Stimulated activated CD4-positive, alpha-beta T cell treated with anti-CD3 and anti-CD28 coated beads, Interleukin-15, amount 100 ng/mL, for 24 hours (primary cell): ENCODE data around the gene CERS6.

Experiments used
- DNase-seq: peaks from one replicate; pipeline ENCODE4 v3.0.0-alpha.2; 2020

Gene CERS6

GRCh38 chr2:168684921-168685599 is 229.0 kb downstream of the CERS6 start:
- no peak for DNase-seq

- no peak for DNase-seq
Measured at GRCh38 chr2:168685600-168686451, 229.8 kb downstream of the CERS6 start.

GRCh38 chr2:168686452-168687191 is 230.6 kb downstream of the CERS6 start:
- no peak for DNase-seq

GRCh38 chr2:168687314-168687713 is 231.2 kb downstream of the CERS6 start:
- DNase-seq, result no peak

GRCh38 chr2:168690381-168690885 is 234.4 kb downstream of the CERS6 start:
- no peak for DNase-seq

- no peak for DNase-seq
Measured at GRCh38 chr2:168691221-168691620, 235.1 kb downstream of the CERS6 start.

- no peak for DNase-seq
Measured at GRCh38 chr2:168692132-168692744, 236.2 kb downstream of the CERS6 start.

GRCh38 chr2:168694173-168694572 is 238.1 kb downstream of the CERS6 start:
- no peak for DNase-seq

- no peak for DNase-seq
Measured at GRCh38 chr2:168694866-168695265, 238.8 kb downstream of the CERS6 start.

- no peak for DNase-seq
Measured at GRCh38 chr2:168697668-168698121, 241.6 kb downstream of the CERS6 start.

GRCh38 chr2:168698969-168699368 is 242.9 kb downstream of the CERS6 start:
- no peak for DNase-seq

GRCh38 chr2:168699844-168700417 is 243.9 kb downstream of the CERS6 start:
- DNase-seq, result no peak

GRCh38 chr2:168700615-168701245 is 244.7 kb downstream of the CERS6 start:
- DNase-seq, result no peak

GRCh38 chr2:168702579-168702978 is 246.5 kb downstream of the CERS6 start:
- no peak for DNase-seq

GRCh38 chr2:168703926-168704325 is 247.9 kb downstream of the CERS6 start:
- DNase-seq, result no peak

- no peak for DNase-seq
Measured at GRCh38 chr2:168705534-168706470, 249.7 kb downstream of the CERS6 start.

- DNase-seq, result no peak
Measured at GRCh38 chr2:168706806-168707205, 250.7 kb downstream of the CERS6 start.

- DNase-seq, result no peak
Measured at GRCh38 chr2:168708080-168708479, 252.0 kb downstream of the CERS6 start.

GRCh38 chr2:168710754-168711467 is 254.8 kb downstream of the CERS6 start:
- no peak for DNase-seq

- DNase-seq, result no peak
Measured at GRCh38 chr2:168712053-168712452, 256.0 kb downstream of the CERS6 start.
